GM23248 (cell line): ENCODE data around the gene COPG2. TPM values are rescaled to one million over a fixed set of nuclear protein-coding genes. Genes with fewer than 3 reads are reported as not detected.

Source experiments
- DNase-seq: peaks from one replicate; pipeline ENCODE4 v3.0.0-alpha.2; 2015
- H2AFZ ChIP-seq: fragments of 200-600 bp; sonication (generic); 2 replicates; pipeline ENCODE4 v1.6.1; 2016; ENCODE audit warnings: antibody characterized with exemption
- H3F3A ChIP-seq: fragments of 200-600 bp; sonication (generic); 2 replicates; pipeline ENCODE4 v1.6.1; 2016; ENCODE audit warnings: mild to moderate bottlenecking, antibody characterized with exemption, mixed run types; ENCODE audit not compliant: insufficient read depth
- H3K27ac ChIP-seq: fragments of 200-600 bp; sonication (generic); 2 replicates; pipeline ENCODE4 v1.5.1; 2016; ENCODE audit warnings: mild to moderate bottlenecking
- H3K27me3 ChIP-seq: fragments of 200-600 bp; sonication (generic); replicated peaks from 2 replicates; pipeline ENCODE4 v1.6.1; 2016; ENCODE audit warnings: mild to moderate bottlenecking; ENCODE audit not compliant: insufficient read depth
- H3K36me3 ChIP-seq: fragments of 200-600 bp; sonication (generic); 2 replicates; pipeline ENCODE4 v1.6.1; 2016; ENCODE audit warnings: low read depth, mild to moderate bottlenecking
- H3K4me1 ChIP-seq: fragments of 200-600 bp; sonication (generic); 2 replicates; pipeline ENCODE4 v1.6.1; 2016; ENCODE audit warnings: mild to moderate bottlenecking; ENCODE audit not compliant: insufficient read depth
- H3K4me2 ChIP-seq: fragments of 200-600 bp; sonication (generic); one replicate; pipeline ENCODE4 v1.6.1; 2016; ENCODE audit warnings: mild to moderate bottlenecking; ENCODE audit not compliant: unreplicated experiment
- H3K4me3 ChIP-seq: fragments of 200-600 bp; sonication (generic); 2 replicates; pipeline ENCODE4 v1.5.1; 2016; ENCODE audit warnings: mild to moderate bottlenecking
- H3K79me2 ChIP-seq: fragments of 200-600 bp; sonication (generic); 2 replicates; pipeline ENCODE4 v1.6.1; 2016; ENCODE audit warnings: mild to moderate bottlenecking; ENCODE audit not compliant: insufficient read depth
- H3K9ac ChIP-seq: fragments of 200-600 bp; sonication (generic); 2 replicates; pipeline ENCODE4 v1.6.1; 2016; ENCODE audit warnings: mild to moderate bottlenecking
- H3K9me2 ChIP-seq: fragments of 200-600 bp; sonication (generic); 2 replicates; pipeline ENCODE4 v1.6.1; 2016; ENCODE audit warnings: mixed run types, mild to moderate bottlenecking, moderate library complexity; ENCODE audit not compliant: insufficient read depth
- H3K9me3 ChIP-seq: fragments of 200-600 bp; sonication (generic); one replicate; pipeline ENCODE4 v1.6.1; 2017; ENCODE audit warnings: low read depth
- H4K20me1 ChIP-seq: fragments of 200-600 bp; sonication (generic); 2 replicates; pipeline ENCODE4 v1.6.0; 2016; ENCODE audit not compliant: insufficient read depth
- EZH2 ChIP-seq: fragments of 200-600 bp; sonication (generic); IDR thresholded peaks from 2 replicates; pipeline ENCODE4 v1.6.1; 2018; ENCODE audit warnings: antibody characterized with exemption, mild to moderate bottlenecking; ENCODE audit not compliant: insufficient read depth, poor library complexity, severe bottlenecking
- EZH2phosphoT487 ChIP-seq: fragments of 200-600 bp; sonication (generic); IDR thresholded peaks from 2 replicates; pipeline ENCODE4 v1.6.1; 2018; ENCODE audit warnings: antibody characterized with exemption, moderate library complexity, mild to moderate bottlenecking, low read depth; ENCODE audit not compliant: insufficient read depth
- WGBS, 2 experiments: methylation state at CpG; one replicate each; pipeline ENCODE4 v1.1.6; 2015 to 2017; ENCODE audit warnings: low lambda C conversion rate in 2 of 2, low coverage in 1 of 2; ENCODE audit errors: missing lambda C conversion rate in 2 of 2; 5-methylcytosine and 5-hydroxymethylcytosine counted together
- in situ Hi-C: fragments of 300-500 bp; cut with MboI; formaldehyde crosslinking; loops from 2 replicates; pipeline ENCODE4 v1.15.0; 2020
- polyA plus RNA-seq: library from polyadenylated mRNA; unstranded; fragments of >200 nt; fragmentation: Nextera tagmentation; extraction: Ambion mirVana; gene quantifications from 2 replicates; pipeline ENCODE4 v1.2.1, GENCODE V29; 2016
- total RNA-seq: library from RNA; depleted of rRNA; stranded (reverse); fragments of >200 nt; shearing (Covaris generic); gene quantifications from 2 replicates; pipeline ENCODE4 v1.2.3, GENCODE V29; 2014; rRNA removed

COPG2 gene
- total RNA-seq (29.7 and 35.2 TPM in 2 replicates), polyA plus RNA-seq (3.4 and 3.5 TPM in 2 replicates)

- WGBS, 2 experiments: 1% methylated on average over 45 to 66 of the region's 103 CpGs
- peak; percentile 95 for DNase-seq
- H3K9me2 ChIP-seq: no peaks in the 10 kb centered on the region
- no peaks in the 10 kb centered on the region for H3K36me3 ChIP-seq
- H3K27me3 ChIP-seq: no peaks in the 10 kb centered on the region
- H2AFZ ChIP-seq: peak within 1 kb of the TSS; percentile 97
- H3K9me3 ChIP-seq: no peaks in the 10 kb centered on the region
- H3K79me2 ChIP-seq: no peaks in the 10 kb centered on the region
- peak within 1 kb of the TSS; percentile 83 for H3K4me2 ChIP-seq
- peak within 1 kb of the TSS; percentile 78 for H3K9ac ChIP-seq
- H4K20me1 ChIP-seq: no peaks in the 10 kb centered on the region
- H3K4me1 ChIP-seq: peaks cover 12% of the 10 kb centered on the region
- TF ChIP-seq EZH2: no peak
- TF ChIP-seq EZH2phosphoT487: no peak
- no peak within 1 kb of the TSS for H3K27ac ChIP-seq
- in situ Hi-C loops: no loop called here
- peak within 1 kb of the TSS; percentile 84 for H3K4me3 ChIP-seq
- H3F3A ChIP-seq: no peaks in the 10 kb centered on the region
Observed at GRCh38 chr7:130668258-130669084, at the start of gene COPG2. Gene COPG2, minus strand, starts transcription at chr7:130668748. Its CDS starts 80 bp downstream, at chr7:130668668.

GRCh38 chr7:130712416-130712815 lies 43.9 kb upstream of the COPG2 start:
- Histone ChIP-seq H3K36me3 (no peaks in the 10 kb centered on the region), H3K27me3 (peaks cover 9% of the 10 kb centered on the region), H2AFZ (no peak overlapping the region), H3K79me2 (no peaks in the 10 kb centered on the region), H3K9me3 (no peaks in the 10 kb centered on the region), H3K27ac (no peak overlapping the region), H4K20me1 (no peaks in the 10 kb centered on the region), H3K4me2 (no peak overlapping the region), H3F3A (no peaks in the 10 kb centered on the region), H3K4me3 (no peak overlapping the region), H3K9me2 (no peaks in the 10 kb centered on the region), H3K4me1 (no peaks in the 10 kb centered on the region), H3K9ac (no peak overlapping the region)
- no peak for DNase-seq
- in situ Hi-C loops: loop anchor here (25.0 kb wide), 1 partner anchor 475 kb away; no protein-coding TSS in a partner anchor
- WGBS, 2 experiments: 20 to 34% methylated on average over 3 of the region's 3 CpGs
- no peak for TF ChIP-seq EZH2
- no peak for TF ChIP-seq EZH2phosphoT487

GRCh38 chr7:130708766-130709165 lies 40.2 kb upstream of the COPG2 start:
- Histone ChIP-seq H3K4me2 (no peak overlapping the region), H3K27ac (no peak overlapping the region), H2AFZ (no peak overlapping the region), H3K4me3 (no peak overlapping the region), H3K9me3 (no peaks in the 10 kb centered on the region), H3K36me3 (no peaks in the 10 kb centered on the region), H3K9ac (no peak overlapping the region), H3K9me2 (no peaks in the 10 kb centered on the region), H3K27me3 (peaks cover 9% of the 10 kb centered on the region), H4K20me1 (no peaks in the 10 kb centered on the region), H3K79me2 (no peaks in the 10 kb centered on the region), H3F3A (no peaks in the 10 kb centered on the region), H3K4me1 (no peaks in the 10 kb centered on the region)
- TF ChIP-seq EZH2phosphoT487 (no peak), EZH2 (no peak)
- in situ Hi-C loops: loop anchor here (25.0 kb wide), 1 partner anchor 471 kb away; no protein-coding TSS in a partner anchor
- 81% methylated on average over 4 of the region's 4 CpGs for WGBS, 2 experiments
- no peak for DNase-seq

DNA sequence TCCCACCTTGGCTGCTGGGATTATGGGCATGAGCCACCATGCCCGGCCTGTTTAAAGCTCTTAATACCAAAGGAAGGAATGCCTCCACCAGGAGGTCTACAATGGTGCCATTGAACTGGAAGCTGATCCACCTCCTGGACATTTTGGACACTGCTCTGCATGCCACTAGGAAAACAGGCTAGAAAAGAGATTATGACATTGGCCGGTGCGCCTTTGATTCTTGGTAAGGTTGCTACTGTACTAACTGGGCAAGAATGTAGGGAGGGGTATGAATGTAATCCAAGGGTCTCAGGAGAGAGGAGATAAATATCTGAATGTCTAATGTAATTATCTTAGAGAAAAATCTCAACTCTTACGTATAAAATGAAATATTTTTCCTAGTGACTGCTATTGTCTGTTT lies 39.5 kb upstream of the COPG2 start:
- DNase-seq: no peak
- WGBS, 2 experiments: 85 to 88% methylated on average over 4 of the region's 4 CpGs
- peaks cover 9% of the 10 kb centered on the region for H3K27me3 ChIP-seq
- no peak overlapping the region for H3K4me3 ChIP-seq
- no peaks in the 10 kb centered on the region for H3K79me2 ChIP-seq
- H3K4me2 ChIP-seq: no peak overlapping the region
- H3K36me3 ChIP-seq: no peaks in the 10 kb centered on the region
- no peak for TF ChIP-seq EZH2
- no peak for TF ChIP-seq EZH2phosphoT487
- H3K9me2 ChIP-seq: no peaks in the 10 kb centered on the region
- in situ Hi-C loops: loop anchor here (25.0 kb wide), 1 partner anchor 471 kb away; no protein-coding TSS in a partner anchor
- no peaks in the 10 kb centered on the region for H3K4me1 ChIP-seq
- no peaks in the 10 kb centered on the region for H3K9me3 ChIP-seq
- no peak overlapping the region for H3K27ac ChIP-seq
- no peak overlapping the region for H3K9ac ChIP-seq
- no peaks in the 10 kb centered on the region for H3F3A ChIP-seq
- no peak overlapping the region for H2AFZ ChIP-seq
- H4K20me1 ChIP-seq: no peaks in the 10 kb centered on the region
